Uterus (tissue), 2 donors: ENCODE data around the gene CYP2R1.
A peak's percentile ranks its signal among the peaks of the same experiment; 100 is the strongest.

Source experiments
- POLR2A ChIP-seq, 2 donors: fragments of 450-650 bp; IDR thresholded peaks; one replicate each; pipeline ENCODE4 v1.6.1; 2016; ENCODE audit warnings: antibody characterized with exemption in 2 of 2, mild to moderate bottlenecking in 1 of 2, moderate library complexity in 1 of 2
- TF ChIP-seq, protein P1 (sequence below), 4 experiments: fragments of 200-600 bp in 2 of 4; fragments of 450-650 bp in 2 of 4; sonication (generic) in 2 of 4; IDR thresholded peaks; one replicate each; pipeline ENCODE4 v1.5.1; 2016 to 2019; ENCODE audit warnings: antibody characterized with exemption in 4 of 4, mild to moderate bottlenecking in 2 of 4, moderate library complexity in 1 of 4

DNA sequence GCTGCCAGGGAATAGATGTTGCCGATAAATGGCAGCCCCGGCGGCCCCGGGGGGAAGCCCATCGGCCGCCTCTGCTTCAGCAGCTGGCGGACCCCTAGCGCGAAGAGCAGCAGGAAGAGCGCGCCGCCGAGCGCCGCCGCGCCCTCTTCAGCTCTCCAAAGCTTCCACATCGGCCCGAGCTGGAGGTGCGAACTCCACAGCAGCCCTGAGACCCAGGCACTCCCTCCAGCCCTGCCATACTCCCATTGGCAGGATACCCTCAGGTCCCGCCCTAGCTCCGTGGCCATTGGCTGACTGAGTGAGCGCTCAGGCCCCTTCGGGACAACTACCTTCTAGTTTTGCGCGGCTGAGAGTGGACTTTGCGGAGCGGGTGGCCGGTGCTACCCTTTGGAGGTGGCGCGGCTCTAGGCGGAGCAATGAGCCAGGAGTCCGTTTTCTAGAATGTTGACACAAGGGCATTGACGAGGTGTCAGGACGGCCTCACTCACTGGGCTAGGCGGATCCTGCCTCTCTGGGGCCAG, at the start of gene CYP2R1:
- TF ChIP-seq POLR2A (IDR thresholded peaks at IDR 0.05), result peak; percentile 10 to 36
- TF ChIP-seq, protein P1, sequence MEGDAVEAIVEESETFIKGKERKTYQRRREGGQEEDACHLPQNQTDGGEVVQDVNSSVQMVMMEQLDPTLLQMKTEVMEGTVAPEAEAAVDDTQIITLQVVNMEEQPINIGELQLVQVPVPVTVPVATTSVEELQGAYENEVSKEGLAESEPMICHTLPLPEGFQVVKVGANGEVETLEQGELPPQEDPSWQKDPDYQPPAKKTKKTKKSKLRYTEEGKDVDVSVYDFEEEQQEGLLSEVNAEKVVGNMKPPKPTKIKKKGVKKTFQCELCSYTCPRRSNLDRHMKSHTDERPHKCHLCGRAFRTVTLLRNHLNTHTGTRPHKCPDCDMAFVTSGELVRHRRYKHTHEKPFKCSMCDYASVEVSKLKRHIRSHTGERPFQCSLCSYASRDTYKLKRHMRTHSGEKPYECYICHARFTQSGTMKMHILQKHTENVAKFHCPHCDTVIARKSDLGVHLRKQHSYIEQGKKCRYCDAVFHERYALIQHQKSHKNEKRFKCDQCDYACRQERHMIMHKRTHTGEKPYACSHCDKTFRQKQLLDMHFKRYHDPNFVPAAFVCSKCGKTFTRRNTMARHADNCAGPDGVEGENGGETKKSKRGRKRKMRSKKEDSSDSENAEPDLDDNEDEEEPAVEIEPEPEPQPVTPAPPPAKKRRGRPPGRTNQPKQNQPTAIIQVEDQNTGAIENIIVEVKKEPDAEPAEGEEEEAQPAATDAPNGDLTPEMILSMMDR (IDR thresholded peaks at IDR 0.05), result no peak
